GM19452 (cell line): Measurements from ENCODE around the gene MZB1.
"Not testable (repeated sequence)": the region's sequence is repeated elsewhere in the genome, so short reads cannot be mapped to it uniquely, and the experiment has no call there.

Experiments used
- ATAC-seq: cut with Tn5 transposase; IDR thresholded peaks from one replicate; pipeline ENCODE4 v1.9.1; 2021; ENCODE audit not compliant: unreplicated experiment

MZB1 gene

DNA sequence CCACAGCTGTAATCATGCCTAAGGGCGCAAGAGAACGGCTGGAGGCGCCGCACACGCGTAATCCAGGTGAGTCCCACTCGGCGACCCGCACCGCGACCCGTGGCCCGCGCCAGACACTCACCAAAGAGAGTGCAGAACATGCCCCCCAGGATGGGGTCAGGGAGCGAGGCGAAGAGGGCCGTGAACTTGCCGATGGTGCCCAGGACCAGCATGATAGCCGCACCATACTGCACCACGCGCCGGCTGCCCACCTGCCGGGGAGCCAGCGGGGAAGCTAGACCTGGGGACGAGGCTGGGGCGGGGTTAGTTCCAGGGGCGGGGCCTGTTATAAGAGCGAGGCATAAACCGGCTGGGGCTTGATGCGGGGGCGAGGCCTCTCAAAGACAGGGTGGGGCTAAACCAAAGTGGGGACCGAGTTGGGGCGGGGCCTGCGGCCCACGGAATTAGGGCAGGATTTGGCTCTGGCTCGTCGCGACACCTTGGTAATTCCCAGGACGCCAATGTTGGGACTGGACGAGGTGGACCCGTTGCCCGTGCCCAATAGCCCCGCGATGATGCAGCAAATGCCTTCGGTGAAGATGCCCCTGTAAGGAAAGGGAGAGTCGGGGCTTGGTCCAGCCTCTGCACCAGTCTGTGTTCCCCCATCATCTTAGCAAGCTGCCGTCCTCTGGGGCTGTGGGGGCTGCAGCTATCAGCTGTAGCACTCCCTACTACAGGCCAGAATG, 11.4 kb downstream of the MZB1 start:
- ATAC-seq: no peak

DNA sequence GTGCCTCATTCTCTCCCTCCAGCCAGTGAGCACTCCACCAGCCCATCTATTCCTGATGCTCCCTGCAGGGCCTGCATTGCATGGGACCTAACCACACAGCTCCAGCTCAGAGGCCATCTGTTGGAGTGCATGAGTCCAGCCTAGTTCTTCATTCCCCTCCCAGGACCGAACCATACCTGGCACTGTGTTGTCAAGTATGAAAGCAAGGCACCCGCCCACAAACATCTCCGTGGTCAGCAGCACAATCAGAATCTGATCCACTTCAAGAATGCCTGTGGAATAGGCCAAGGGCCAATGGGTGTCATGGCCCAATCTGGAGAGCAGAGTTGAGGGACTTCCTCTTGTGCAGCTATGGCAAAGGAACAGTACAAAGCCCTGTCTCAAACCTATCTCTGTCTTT, 12.5 kb downstream of the MZB1 start:
- ATAC-seq: no peak

DNA sequence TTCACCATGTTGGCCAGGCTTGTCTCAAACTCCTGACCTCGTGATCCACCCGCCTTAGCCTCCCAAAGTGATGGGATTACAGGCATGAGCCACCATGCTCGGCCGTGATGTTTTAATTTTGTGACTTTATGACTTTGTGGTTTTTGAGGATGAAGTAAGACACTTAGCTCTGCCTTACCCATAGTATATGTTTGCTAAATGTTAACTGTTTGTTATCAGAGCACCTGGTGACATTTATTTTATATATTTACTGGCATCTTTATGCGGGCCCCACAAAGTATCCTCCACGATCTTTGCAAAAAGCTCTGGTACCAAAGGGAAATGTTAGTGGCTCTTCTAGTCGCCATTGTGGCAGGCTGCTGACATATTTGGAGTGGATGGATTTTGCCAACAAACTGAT, 13.3 kb downstream of the MZB1 start:
- ATAC-seq: no peak

DNA sequence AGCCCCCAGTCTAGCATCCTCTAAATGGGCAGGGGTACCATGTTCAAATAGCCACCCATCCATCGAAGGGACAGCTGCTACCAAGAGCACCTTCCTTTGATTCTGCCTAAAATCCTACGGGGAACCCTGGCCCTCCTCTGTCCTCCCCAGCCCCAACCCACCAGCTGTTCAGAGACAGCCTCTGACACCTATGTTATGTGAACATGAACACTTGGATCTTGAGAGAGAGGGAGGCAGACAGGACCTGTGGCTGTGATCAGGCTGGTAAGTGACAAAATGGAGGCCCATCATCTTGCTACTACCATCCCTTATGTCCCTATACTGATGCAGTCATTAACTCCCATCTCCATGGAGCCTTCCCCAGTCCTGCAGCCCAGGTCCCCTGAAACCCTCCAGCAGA, 14.8 kb downstream of the MZB1 start:
- ATAC-seq: no peak

DNA sequence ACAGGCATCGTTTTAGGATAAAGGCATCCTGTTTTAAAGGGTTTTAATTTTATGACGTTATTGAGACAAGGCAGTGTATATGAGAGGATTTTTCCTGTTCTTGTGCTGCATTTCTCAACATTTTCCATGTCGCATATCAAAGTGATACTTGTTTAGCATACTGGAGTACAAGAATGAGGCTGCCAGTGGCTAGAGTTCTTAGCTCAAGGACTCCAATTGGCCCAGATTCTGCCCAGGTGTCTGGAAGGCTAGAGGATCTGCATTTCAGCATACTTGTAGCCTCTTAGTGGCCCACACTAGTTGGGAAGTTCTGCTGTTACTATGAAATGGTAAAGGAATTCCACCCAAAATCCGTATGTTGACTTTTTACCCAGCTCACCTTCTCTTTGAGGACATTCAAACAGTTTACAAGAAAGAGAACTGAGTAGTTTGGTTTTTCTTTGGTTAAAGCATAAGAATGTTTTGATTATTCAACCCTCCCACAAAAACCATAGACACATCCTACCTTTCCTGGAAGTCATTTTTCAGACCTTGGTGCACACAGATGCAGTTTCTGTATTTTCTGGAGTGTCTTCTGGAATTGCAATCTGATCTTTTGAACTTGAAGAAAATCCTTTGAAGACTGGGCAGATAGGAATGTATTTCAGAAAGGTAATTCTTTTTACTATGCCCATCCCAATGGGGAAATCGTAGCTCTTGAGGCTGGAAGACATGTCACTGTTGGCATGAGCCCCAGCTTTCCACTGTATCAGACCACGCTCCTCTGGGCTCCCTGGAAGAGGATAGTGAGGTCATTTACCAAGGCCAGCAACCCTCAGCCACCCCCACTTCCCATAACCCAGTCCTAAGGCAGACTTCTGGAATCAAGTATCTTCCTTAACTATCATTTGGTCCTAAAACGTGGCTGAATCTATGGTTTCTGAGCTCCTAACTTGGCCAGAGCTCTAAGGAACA, 18.0 kb downstream of the MZB1 start:
- ATAC-seq: no peak

DNA sequence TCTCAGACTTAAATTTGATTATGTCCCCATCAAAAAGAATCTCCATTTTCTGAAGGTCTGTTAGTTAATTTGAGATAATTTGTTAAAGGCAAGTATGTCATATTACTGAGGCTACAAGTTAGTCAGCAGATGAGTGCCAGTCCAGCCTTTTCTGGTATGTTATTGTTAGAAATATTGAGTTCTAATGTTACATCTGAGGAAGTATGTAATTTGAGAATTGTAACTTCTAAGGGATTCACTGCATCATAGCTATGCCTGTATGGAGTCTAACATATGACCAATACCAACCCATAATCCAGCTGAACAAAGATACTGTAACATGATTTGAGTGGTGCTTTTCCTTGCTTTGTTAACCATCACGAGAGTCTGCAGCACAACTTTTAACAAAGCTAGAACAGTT, 20.5 kb downstream of the MZB1 start:
- no peak for ATAC-seq

DNA sequence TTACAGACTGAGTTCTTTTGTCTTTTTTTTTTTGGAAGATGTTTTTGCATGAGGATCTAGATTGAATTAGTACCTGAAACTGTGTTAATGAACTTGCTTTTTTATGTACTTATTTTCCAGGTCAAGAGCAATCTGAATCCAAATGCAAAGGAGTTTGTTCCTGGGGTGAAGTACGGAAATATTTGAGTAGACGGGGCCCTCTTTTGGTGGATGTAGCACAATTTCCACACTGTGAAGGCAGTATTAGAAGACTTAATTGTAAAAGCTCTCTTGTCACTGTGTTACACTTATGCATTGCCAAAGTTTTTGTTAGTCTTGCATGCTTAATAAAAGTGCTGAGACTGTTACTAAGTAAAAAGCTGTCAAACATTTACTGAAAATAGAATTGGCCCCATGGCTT, 21.1 kb downstream of the MZB1 start:
- no peak for ATAC-seq

DNA sequence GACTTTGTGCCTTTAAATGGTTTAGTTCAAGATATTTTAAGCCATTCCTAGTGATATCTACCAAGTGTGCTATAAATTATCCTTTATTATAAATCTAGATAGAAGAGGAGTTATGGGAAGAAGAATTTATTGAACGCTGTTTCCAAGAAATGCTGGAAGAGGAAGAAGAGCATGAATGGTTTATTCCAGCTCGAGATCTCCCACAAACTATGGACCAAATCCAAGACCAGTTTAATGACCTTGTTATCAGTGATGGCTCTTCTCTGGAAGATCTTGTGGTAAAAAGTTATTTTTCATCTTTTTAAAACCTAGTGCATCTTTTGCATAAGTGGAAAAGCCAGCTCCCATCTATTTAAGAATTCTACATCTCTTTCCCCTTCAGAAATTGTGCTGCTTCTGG, 25.2 kb downstream of the MZB1 start:
- no peak for ATAC-seq

DNA sequence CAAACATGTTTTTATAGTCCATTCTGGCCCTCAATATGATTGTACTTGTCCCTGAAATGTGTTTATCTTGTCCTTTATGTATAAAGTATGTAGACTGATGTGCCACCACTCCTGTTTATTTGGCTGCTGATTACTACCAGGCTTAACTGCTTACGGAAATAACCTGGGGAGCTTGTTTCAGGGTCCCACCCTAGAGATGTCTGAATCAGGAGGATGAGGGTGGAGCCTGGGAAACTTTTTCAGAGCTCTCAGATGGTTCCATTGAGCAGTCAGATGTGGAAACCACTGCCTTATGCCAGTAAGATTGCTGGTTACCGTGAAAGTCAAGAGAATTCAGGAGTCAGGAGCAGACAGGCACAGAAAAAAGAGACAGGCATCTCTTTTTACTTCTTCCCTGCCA, 25.8 kb downstream of the MZB1 start:
- no peak for ATAC-seq

DNA sequence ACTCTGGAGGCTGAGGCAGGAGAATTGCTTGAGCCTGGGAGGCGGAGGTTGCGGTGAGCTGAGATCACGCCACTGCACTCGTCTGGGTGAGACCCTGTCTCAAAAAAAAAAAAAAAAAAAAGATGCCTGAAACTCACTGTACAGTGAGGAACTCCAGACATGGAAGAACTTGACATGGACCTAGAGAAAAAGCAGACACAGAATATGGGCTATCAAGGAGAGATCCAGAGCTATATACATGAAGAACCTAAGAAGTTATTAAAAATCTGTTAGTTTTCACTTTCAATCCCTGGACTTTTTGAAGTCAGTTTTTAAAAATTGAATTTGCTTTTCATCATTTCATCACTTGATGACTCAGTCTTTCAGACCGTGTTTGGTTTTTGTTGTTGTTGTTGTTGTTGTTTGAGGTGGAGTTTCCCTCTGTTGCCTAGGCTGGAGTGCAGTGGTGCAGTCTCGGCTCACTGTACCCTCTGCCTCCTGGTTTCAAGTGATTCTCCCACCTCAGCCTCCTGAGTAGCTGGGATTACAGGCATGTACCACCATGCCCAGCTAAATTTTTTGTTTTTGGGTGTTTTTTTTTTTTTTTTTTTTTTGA, 27.8 kb downstream of the MZB1 start:
- ATAC-seq: no peak

DNA sequence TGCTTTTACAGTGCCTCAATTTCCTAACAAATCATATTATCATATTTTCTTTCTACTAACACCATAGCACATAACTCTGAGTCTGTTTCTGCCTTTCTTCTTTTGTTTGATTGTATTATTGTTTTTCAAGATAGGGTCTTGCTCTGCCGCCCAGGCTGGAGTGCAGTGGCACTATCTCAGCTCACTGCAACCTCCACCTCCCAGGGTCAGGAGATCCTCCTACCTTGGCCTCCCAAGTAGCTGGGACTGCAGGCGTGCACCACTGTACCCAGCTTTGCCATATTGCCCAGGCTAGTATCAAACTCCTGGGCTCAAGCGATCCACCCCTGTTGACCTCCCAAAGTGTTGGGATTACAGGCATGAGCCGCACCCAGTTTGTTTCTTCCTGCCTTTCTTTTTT, 29.3 kb downstream of the MZB1 start:
- ATAC-seq: no peak

DNA sequence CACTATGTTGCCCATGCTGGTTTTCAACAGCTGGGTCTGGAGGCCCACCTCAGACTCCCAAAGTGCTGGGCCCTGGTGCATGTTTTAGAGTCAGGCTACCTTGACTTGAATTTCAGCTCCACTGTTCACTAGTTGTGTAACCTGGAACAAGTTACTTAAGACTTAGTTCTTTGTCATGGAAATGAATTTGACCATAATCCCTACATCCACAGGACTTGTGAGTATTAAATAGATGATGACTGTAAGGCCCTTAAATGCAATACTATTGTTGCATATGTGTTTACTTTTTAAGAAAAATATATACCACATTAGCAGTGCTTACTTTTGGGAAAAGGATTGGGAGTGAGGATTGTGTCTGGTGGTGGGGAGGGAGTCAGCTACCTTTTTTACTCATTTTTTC, 31.6 kb downstream of the MZB1 start:
- no peak for ATAC-seq

DNA sequence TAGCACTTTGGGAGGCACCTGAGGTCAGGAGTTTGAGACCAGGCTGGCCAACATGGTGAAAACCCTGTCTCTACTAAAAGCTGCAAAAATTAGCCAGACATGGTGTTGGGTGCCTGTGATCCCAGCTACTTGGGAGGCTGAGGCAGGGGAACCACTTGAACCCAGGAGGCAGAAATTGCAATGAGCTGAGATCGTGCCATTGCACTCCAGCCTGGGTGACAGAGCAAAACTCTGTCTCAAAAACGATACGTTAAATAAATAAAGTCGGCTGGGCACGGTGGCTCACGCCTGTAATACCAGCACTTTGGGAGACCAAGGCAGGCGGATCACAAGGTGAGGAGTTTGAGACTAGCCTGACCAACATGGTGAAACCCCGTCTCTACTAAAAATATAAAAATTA, 33.8 kb downstream of the MZB1 start:
- not testable (repeated sequence) for ATAC-seq

DNA sequence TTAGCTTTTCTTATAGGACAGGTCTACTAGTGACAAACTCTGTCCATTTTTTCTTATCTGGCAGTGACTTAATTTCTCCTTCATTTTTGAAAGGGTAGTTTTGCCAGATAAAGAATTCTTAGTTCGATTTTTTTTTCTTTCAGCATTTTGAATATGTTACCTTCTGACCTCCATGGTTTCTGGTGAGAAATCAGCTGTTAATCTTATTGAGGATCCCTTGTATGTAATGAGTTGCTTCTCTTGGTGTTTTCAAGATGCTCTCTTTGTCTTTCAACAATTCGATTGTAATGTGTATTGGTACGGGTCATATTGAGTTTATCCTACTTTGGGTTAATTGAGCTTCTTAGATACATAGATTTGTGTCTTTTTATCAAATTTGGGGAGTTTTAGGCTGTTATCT, 35.5 kb downstream of the MZB1 start:
- no peak for ATAC-seq

DNA sequence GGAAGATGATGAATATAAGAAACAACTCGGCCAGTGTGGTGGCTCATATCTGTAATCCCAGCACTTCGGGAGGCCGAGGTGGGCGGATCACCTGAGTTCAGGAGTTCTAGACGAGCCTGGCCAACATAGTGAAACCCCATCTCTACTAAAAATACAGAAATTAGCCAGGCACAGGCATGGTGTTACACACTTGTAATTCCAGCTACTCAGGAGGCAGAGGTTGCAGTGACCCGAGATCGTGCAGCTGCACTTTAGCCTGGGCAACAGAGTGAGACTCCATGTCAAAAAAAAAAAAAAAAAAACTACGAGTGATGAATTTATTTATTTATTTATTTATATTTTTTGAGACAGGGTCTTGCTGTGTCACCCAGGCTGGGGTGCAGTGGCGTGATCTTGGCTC, 41.9 kb downstream of the MZB1 start:
- not testable (repeated sequence) for ATAC-seq

DNA sequence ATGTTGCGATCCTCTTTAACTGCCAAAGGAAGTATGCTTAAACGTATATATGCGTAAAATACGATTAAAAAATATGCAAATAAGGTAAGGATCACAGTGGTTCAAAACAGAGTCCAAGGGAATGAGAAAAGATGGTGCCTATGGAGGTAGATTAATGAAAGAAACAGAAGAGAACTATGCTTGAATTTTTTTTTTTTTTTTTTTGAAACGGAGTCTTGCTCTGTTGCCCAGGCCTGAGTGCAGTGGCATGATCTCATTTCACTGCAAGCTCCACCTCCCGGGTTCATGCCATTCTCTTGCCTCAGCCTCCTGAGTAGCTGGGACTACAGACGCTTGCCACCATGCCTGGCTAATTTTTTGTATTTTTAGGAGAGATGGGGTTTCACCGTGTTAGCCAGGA, 44.3 kb downstream of the MZB1 start:
- ATAC-seq: not testable (repeated sequence)

DNA sequence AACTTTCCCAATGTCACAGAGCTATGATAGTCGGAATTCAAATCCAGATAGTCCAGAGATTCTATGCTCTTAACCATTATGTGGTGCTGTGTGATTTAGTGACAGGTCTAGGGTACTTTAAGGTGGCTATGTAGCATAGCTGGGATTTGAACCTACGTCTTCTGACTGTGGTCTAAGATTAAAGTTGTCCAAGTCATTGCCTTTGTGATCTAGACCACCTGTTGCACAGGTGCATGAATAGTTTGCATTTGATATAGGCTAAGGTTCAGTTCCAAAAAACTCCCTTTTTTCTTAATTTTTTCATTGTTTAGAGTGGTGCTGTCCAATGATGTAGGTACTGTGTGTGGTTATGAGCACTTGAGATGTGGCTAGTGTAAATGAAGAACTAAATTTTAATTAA, 45.5 kb downstream of the MZB1 start:
- no peak for ATAC-seq

DNA sequence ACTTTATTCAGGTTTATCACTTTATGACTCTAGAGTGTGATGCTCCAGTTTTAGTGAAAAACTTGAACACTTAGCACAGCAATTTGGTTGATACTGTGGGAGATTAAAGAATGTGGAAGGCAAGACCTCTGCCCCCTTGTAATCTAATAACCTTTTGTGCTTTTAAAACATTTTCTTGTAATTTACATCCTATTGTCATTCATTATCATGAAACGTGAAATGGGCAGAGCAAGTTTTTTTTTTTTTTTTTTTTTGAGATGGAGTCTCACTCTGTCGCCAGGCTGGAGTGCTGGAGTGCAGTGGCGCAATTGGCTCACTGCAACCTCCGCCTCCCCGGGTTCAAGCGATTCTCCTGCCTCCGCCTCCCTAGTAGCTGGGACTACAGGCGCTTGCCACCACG, 46.2 kb downstream of the MZB1 start:
- no peak for ATAC-seq

DNA sequence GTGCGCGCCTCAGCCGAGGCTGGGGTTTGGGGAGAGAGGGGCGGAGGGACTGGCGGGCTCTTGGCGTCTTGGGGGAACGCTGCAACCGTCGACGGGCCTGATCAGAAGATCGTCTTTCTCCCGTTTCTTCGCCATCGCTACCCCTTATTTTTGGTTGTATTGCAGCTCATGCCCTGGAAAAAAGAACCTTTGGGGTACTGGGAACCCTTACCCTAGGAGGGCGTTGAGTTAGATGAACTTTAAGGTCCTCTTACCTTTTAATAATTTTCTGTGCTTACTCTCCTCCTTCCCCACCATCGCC, 47.3 kb downstream of the MZB1 start:
- ATAC-seq: peak; percentile 42

DNA sequence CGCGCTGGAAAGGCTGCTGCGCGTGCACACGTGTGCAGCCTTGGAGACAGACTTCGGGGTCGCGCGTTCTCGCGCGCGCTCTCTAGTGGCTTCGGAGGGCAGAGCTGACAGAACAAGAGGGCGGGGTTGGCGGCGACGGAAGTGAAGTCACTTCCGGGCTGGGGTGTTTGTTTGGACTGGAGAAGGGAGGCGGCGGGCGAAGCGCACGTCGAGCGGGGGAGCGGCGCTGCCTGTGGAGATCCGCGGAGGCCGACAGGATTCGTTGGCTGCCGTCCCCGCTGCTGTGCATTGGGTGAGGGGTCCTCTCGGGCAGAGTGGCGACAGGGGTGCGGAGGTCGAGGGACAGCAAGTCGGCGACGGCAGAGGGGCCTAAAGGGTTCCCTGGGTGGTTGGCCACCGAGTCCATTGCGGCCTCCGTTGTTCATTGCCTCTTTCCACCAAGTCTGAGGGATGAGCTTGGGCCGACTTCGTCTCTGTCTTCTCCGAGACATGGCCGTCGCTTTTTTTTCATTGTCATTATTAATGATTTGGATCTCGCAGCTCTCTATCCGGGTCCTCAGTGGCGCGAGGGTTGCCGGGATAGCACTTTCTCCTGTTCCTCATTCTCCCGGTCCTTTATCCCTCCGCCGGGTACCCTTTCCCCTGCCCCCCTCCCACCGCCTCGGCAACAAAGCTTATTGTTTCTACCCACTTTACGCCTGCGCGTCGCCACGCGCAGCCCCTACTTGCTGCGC, 47.9 kb downstream of the MZB1 start, which contains the start of gene PAIP2:
TSS of gene PAIP2 (plus strand) at position 166 of the 734 bp plus-strand sequence. CDS start 21,931 bp downstream, outside the sequence.
- ATAC-seq: peak; percentile 93

DNA sequence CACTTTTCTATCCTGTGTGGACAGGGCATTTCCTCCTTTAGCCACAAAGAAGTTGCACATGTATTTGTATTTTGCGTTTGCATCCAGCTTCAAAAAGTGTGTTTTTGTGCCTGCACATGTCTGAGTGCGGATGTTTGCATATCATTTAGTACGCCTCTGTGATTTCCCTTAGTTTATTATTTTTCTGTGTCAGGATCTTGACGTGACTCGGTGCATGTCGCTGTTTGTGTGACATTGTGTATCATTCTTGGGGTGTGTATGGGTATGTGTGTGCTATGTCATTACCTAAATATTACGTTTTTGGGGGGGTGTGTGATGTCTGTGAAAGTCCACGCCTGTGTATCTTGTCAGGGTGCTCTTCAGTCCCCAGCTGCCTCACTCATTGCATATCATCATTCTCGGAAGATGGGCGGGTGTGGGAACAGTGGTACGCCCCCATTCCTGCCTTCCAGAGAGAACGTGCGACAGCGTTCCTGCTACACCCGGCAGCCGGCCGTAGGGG, 48.5 kb downstream of the MZB1 start:
- ATAC-seq: no peak
